A549 treated with AZD2906 at 1 μM for 4 hours (cell line): ENCODE data around the gene HSDL2. TPM values are rescaled to one million over a fixed set of nuclear protein-coding genes. Genes with fewer than 3 reads are reported as not detected.

Experiments used
- total RNA-seq: library from RNA; stranded (reverse); fragments of 200-300 nt; extraction: Qiagen RNA extraction; gene quantifications from 5 replicates; pipeline ENCODE4 v1.2.3, GENCODE V29; 2022

Gene HSDL2
- total RNA-seq: 24.1 to 26.5 TPM (median 25.1 TPM) in 5 replicates

GRCh38 chr9:112380102-112380824, at the start of gene HSDL2:
Gene HSDL2, plus strand, starts transcription at chr9:112380108. Its CDS starts 56 bp downstream, at chr9:112380164.

GRCh38 chr9:112332977-112333638, 46.8 kb upstream of the HSDL2 start, which contains the start of gene PTBP3:
Gene PTBP3, minus strand, starts transcription at chr9:112333619. Its CDS starts 35,754 bp downstream, at chr9:112297865.

DNA sequence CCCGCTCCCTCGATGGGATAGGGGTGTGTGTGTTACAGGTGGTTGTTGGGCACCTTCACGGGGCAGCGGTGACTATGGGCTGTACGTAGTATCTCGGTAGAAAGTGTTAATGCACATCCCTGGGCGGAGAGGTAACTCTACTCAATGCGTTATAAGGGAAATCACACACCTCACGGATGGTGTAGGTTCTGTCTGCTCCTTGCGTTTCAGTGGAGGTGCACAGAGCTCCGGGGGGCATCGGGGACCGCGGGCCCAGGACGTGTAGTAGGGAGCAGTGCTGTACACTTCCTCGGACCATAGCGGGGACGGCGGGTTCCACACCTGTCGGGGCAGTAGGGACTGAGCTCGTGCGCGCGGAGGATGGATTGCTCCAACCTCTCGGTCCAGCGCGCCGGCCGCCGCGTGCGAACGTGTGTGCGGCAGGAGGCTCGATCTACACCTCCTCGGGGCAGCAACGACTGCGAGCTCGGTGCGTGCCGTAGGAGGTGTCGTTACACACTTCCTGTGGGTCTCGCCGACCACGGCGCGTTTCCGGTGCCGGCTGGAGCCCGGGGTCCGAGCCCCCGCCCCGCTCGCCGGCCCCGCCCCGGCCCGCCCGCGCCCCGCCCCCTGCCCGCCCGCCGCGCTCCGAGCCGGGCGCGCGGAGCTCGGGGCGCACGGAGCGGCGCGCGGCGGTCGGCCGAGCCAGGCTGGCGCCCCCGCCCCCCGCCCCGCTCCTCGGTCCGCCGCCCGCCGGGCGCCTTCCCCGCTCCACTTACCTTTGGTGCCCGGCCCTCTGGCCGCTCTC, 106.5 kb downstream of the HSDL2 start, which contains the start of gene KIAA1958:
Gene KIAA1958, plus strand, starts transcription at position 607 of the 787 bp plus-strand sequence. CDS start 87,254 bp downstream, outside the sequence.

Other genes starting within 250 kb of the HSDL2 start
- gene SUSD1, start 204.8 kb upstream of the HSDL2 start, total RNA-seq: 13.2 to 16.4 TPM (median 13.3 TPM) in 5 replicates
- 27.1 to 41.0 TPM (median 31.8 TPM) in 5 replicates for gene PTBP3, start 46.5 kb upstream of the HSDL2 start, total RNA-seq
- gene KIAA1958, start 106.7 kb downstream of the HSDL2 start, total RNA-seq: 1.8 to 2.4 TPM (median 2.2 TPM) in 5 replicates